A673 (cell line): ENCODE measurements around the gene NME1. TPM values are rescaled to one million over a fixed set of nuclear protein-coding genes. Genes with fewer than 3 reads are reported as not detected.

Experiments used
- BruUV-seq: library from RNA; stranded (reverse); fragments of 400-500 nt; replicated peaks from 2 replicates; lab custom pipeline; 2021; lab: Mats Ljungman, UMichigan
- CTCF ChIA-PET: fragments of 300-600 bp; sonication (Branson Sonifier 250); formaldehyde crosslinking; loops from one replicate; lab custom pipeline; 2022; ENCODE audit warnings: antibody characterized with exemption; lab: Charles Lee
- POLR2A ChIA-PET: fragments of 300-600 bp; sonication (Branson Sonifier 250); formaldehyde crosslinking; loops from one replicate; lab custom pipeline; 2022; ENCODE audit warnings: antibody characterized with exemption; ENCODE audit not compliant: low non-redundant PET; lab: Charles Lee
- DNase-seq: peaks from one replicate; pipeline ENCODE4 v3.0.0-alpha.2; 2015; ENCODE audit warnings: low spot score
- H3K27ac ChIP-seq: fragments of 200-600 bp; sonication (generic); 2 replicates; pipeline ENCODE4 v1.5.1; 2016; ENCODE audit warnings: mixed run types, low read depth, mild to moderate bottlenecking, mixed read lengths, antibody characterized with exemption, low read length; ENCODE audit not compliant: poor library complexity, severe bottlenecking
- H3K27me3 ChIP-seq: fragments of 200-600 bp; sonication (generic); replicated peaks from 2 replicates; pipeline ENCODE4 v1.6.1; 2017; ENCODE audit warnings: mixed run types, low read depth, mild to moderate bottlenecking, mixed read lengths, antibody characterized with exemption, low read length; ENCODE audit not compliant: insufficient read depth, poor library complexity
- H3K36me3 ChIP-seq: fragments of 200-600 bp; sonication (generic); 2 replicates; pipeline ENCODE4 v1.6.1; 2016; ENCODE audit warnings: mixed run types, mild to moderate bottlenecking, mixed read lengths, antibody characterized with exemption, low read length; ENCODE audit not compliant: insufficient read depth, poor library complexity, severe bottlenecking
- H3K4me1 ChIP-seq: fragments of 200-600 bp; sonication (generic); 2 replicates; pipeline ENCODE4 v1.6.1; 2017; ENCODE audit warnings: mixed run types, mild to moderate bottlenecking, mixed read lengths, antibody characterized with exemption, low read length; ENCODE audit not compliant: insufficient read depth, poor library complexity, severe bottlenecking
- H3K4me3 ChIP-seq: fragments of 200-600 bp; sonication (generic); 2 replicates; pipeline ENCODE4 v1.5.1; 2016; ENCODE audit warnings: low read depth, mixed run types, mild to moderate bottlenecking, mixed read lengths, low read length; ENCODE audit not compliant: poor library complexity, severe bottlenecking
- H3K9me3 ChIP-seq: fragments of 200-600 bp; sonication (generic); 2 replicates; pipeline ENCODE4 v1.6.1; 2016; ENCODE audit warnings: mixed run types, low read depth, mild to moderate bottlenecking, mixed read lengths, antibody characterized with exemption, low read length; ENCODE audit not compliant: poor library complexity, severe bottlenecking
- CTCF ChIP-seq: fragments of 300-800, 200-600 bp; sonication (generic); conservative IDR thresholded peaks from 2 replicates; pipeline ENCODE4 v1.5.1; 2017; ENCODE audit warnings: low read depth, mild to moderate bottlenecking, antibody characterized with exemption, low read length, moderate library complexity, mixed read lengths
- EZH2 ChIP-seq: fragments of 200-600 bp; sonication (generic); IDR thresholded peaks from 2 replicates; pipeline ENCODE4 v1.6.1; 2017; ENCODE audit warnings: borderline replicate concordance, low read depth, mild to moderate bottlenecking, mixed read lengths, antibody characterized with exemption, low read length; ENCODE audit not compliant: poor library complexity, severe bottlenecking
- intact Hi-C: fragments of 100-400 bp; cut with micrococcal nuclease; formaldehyde crosslinking; loops from one replicate; pipeline ENCODE4 v1.10.0; 2022; ENCODE audit not compliant: unreplicated experiment
- total RNA-seq: library from RNA; stranded (reverse); gene quantifications from 2 replicates; pipeline ENCODE4 v1.2.3, GENCODE V29; 2021

The NME1 gene
- total RNA-seq, 1 experiment from 2014 or later, result 498 TPM

- H3K4me3 ChIP-seq, result no peak overlapping the region
- no peaks in the 10 kb centered on the region for H3K9me3 ChIP-seq
- H3K36me3 ChIP-seq, result peaks cover 67% of the 10 kb centered on the region
- no TSS peak for BruUV-seq
- TF ChIP-seq CTCF, result no peak
- TF ChIP-seq EZH2, result no peak
- intact Hi-C loops, result no loop called here
- POLR2A ChIA-PET, result no interaction called here
- no peak for DNase-seq
- no peaks in the 10 kb centered on the region for H3K27me3 ChIP-seq
- CTCF ChIA-PET, result no interaction called here
- no peaks in the 10 kb centered on the region for H3K4me1 ChIP-seq
- H3K27ac ChIP-seq, result no peak overlapping the region
Measured at GRCh38 chr17:51200846-51201245, 47.5 kb downstream of the NME1 start.

- no TSS peak for BruUV-seq
Measured at GRCh38 chr17:51203838-51204237, 50.5 kb downstream of the NME1 start.

More at GRCh38 chr17:51203838-51204237, 50.5 kb downstream of the NME1 start:
- Histone ChIP-seq H3K27ac (no peak overlapping the region), H3K4me1 (no peaks in the 10 kb centered on the region), H3K27me3 (no peaks in the 10 kb centered on the region), H3K4me3 (no peak overlapping the region), H3K9me3 (no peaks in the 10 kb centered on the region), H3K36me3 (peaks cover 65% of the 10 kb centered on the region)
- intact Hi-C loops, result no loop called here
- no peak for DNase-seq
- POLR2A ChIA-PET, result no interaction called here
- CTCF ChIA-PET, result no interaction called here
- TF ChIP-seq CTCF, result no peak
- no peak for TF ChIP-seq EZH2

Other genes starting within 250 kb of the NME1 start
- 82.0 and 84.9 TPM in 2 replicates for gene SPAG9, start 32.7 kb upstream of the NME1 start, total RNA-seq
- 776 and 780 TPM in 2 replicates for gene NME2, start 12.9 kb downstream of the NME1 start, total RNA-seq
- 18.7 and 23.2 TPM in 2 replicates for gene MBTD1, start 106.5 kb downstream of the NME1 start, total RNA-seq
- gene UTP18, start 107.0 kb downstream of the NME1 start, total RNA-seq, result 96.5 and 107 TPM in 2 replicates